Right hindlimb (tissue), 1 donor: ENCODE results near the gene CACNA2D1.

Experiments used
- DNase-seq: peaks from one replicate; pipeline ENCODE4 v3.0.0-alpha.2; 2018

CACNA2D1 gene

DNA sequence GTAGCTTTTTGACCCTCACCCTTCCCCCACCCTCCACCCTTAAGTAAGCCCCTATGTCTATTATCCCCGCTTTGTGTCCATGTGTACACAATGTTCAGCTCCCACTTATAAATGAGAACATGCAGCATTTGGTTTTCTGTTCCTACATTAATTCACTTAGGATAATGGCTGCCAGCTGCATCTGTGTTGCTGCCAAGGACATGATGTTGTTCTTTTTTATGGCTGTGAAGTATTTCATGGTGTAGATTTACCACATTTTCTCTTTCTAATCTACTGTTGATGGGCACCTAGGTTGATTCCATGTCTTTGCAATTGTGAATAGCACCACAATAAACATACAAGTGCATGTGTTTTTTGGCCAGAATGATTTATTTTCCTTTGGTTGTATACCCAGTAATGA lies 232.2 kb downstream of the CACNA2D1 start:
- no peak for DNase-seq

DNA sequence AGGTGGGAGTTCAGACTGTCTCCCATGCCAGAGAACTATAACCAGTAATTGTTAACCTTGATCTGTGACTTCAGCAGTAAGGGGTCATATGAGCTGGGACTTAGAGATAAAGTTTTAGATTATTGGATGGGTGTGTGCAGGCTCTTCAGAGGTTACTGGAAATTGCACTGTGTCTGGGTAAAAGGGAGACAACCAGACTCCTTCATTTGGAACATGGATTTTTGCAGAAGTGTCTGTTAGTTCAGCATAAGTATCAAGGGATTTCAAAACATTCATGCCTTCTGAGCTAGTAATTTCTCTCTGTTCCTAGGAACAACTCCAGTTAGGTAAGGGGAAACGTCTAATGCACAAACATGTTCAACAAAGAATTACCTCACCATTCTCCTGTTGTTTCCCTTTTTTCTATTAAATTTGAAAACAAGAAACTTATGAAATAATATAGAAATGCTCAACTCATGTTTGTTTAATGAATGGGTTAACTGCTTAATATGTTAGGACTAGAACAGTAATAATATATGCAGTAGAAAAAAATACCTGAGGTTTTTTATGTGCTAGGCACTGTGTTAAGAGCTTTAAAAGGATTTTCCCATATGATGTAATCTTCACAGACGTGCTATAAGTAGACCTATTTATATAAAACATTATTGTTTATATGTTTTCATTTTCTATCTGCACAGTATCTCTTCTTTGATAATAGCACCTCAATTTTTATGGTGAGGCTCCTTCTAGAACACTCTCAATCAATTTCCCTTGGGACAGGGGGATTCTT lies 233.0 kb downstream of the CACNA2D1 start:
- no peak for DNase-seq

DNA sequence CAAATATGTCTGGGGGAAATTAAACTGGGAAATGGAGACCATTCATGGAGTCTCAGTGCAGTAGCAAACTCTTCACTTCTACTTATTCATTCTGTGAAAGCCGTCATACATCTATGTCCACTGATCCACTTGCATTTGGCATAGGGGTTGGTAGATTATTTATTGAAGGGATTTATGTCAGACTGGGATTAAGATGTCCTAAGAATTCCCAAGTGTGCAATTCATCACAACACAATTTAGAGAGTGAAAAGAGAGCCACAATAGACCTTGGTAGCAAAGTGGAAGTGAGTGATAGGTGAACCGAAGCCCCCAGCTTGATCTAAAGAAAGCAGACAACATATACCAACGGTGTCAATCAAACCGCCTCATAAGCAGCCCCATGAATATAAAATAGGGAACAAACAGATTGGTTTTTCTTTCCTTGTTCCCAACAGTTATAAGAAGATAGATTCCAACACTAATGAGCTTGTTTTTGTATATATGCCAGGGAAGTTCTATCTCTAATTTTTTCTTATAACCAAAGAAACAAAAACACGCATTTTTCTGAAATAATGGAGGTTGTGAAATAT lies 234.3 kb downstream of the CACNA2D1 start:
- no peak for DNase-seq

DNA sequence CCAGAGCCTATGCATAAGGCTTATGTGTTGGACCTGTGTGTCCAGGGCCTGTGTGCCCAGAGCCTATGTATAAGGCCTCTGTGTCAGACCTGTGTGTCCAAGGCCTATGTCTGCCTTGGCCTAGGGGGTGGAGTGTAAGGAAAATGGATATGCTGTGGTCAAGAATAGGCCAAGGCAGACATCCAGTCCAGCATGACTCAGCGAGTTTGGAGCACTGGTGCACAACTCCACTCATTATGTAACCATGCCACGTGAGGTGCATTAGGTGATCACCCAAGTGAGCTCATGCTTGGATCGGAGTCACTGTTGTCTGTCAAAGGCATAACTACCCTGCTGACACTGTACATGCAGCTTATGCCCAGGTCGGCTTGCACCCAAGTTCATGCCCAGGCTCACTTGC lies 238.9 kb downstream of the CACNA2D1 start:
- no peak for DNase-seq

DNA sequence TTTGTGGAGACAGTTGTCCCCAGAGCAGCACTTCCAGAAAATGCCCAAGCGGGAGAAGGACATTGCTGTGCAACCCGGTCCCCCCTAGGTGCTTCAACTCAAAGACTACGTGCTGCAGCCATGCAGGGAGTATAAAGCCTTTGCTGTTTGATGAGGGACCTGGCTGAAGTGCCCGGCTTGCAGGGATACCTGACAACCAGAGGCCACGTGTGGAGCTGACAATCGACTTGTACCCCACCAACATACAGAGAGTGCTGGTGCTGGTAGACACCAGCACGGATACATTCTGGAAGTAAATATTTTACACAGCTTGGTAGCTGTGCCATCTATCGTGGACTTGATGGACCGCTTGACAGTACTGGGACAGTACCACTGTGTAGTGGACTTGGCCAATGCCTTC lies 240.6 kb downstream of the CACNA2D1 start:
- no peak for DNase-seq

DNA sequence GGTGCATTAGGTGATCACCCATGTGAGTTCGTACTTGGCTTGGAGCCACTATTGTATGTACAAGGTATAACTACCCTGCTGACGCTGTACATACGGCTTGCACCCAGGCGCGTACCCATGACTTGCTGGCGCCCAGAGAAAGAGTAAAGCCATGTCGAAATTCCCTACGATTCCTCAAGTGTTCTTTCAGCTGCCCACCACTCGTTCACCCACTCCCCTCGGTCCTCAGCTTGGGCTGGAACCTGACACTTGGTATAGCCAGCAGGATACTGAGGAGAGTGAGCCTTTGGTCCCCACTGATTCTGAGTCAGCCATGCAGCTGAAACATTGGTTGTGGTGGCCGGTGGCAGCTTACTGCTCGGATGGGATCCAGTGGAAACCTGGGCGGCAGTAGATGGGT lies 241.5 kb downstream of the CACNA2D1 start:
- no peak for DNase-seq

DNA sequence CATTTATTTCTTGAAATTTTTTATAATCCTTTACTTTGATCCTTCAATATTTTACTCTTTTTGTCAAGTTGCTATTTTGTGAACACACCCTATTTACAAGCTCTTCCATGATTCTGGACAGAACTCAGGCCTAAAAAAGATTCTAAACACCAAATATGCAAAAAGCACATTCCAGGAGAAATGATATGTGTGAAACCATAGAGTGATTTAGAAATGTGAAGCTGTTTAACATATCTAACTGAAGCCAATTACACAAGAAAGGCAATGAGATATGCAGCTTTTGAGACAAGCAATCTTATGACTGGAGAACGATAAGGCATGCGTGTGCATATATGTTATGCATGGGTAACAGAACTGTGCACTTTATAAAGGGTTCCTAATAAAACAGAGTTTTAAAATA lies 243.0 kb downstream of the CACNA2D1 start:
- DNase-seq: no peak

DNA sequence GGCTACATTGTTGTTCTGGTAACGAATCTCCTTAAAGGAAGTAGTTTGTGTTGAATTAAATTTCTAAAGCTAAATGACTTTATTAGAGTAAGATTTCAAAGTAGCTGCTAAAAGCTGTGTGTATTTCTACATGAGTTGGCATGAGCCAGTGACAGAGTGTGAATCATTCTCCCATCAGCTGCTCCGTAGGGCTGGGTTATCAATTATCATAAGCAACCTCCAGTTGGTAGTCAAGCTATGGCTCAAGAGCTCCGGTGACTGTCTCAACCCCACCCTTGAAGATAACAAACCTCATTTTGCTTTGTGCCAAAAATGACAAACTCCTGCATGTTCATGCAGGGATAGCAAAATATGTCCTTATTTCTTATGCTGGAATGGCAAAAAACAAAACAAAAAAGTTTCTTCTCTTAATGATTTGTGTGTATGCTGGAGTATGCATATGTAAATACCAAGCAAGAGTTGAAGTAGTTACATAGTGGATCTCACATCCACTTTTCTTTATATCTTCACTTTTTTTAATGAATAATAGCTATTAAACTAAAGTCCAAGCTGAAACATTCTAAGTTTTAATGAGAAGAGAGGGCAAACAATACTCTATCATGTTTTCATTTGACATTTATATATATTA lies 249.4 kb downstream of the CACNA2D1 start:
- no peak for DNase-seq

DNA sequence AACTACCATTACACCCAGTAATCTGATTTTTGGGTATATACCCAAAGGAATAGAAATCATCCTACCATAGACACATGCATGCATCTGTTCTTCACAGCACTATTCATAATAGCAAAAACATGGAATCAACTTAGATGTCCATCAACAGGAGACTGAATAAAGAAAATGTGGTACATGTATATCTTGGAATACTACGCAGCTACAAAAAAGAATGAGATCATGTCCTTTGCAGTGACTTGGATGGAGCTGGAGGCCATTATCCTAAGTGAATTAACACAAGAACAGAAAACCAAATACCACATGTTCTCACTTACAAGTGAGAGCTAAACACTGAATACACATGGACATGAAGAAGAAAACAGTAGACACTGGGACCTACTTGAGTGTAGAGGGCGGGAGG lies 254.9 kb downstream of the CACNA2D1 start:
- no peak for DNase-seq

DNA sequence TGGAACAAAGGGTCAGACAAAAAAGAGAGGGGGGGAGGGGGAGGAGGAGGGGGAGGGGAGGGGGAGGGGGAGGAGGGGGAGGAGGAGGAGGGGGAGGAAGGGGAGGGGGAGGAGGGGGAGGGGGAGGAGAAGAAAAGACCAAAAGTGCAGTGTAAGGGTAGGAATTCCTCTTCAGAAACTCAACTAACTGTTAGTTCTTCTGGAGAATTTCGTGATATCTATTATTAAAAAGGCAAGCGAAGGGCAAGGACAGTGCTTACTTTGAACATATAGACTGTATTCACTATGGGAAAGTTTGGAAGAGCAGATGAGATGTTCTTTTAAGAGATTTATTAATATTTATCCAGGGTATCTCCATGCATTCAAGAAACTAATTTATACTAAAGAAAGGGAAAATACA lies 258.1 kb downstream of the CACNA2D1 start:
- DNase-seq: no peak

DNA sequence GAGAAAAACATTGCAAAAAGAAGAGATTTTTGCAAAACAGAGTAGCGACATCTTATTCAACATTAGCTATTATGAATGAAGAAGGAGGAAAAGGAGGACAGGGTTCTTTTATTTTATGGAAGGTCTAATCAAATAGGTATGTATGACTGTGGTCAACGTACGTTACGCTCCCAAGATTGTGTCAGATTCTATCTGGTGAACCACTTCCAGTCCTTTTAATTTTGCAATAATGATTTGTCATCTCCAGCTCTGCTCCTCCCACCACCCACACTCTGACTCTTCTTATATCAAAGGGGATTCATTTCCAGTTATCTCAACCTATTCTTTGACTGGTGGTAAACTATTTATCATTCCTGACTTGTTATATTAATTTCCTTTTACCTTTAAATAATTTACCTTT lies 259.9 kb downstream of the CACNA2D1 start:
- no peak for DNase-seq

DNA sequence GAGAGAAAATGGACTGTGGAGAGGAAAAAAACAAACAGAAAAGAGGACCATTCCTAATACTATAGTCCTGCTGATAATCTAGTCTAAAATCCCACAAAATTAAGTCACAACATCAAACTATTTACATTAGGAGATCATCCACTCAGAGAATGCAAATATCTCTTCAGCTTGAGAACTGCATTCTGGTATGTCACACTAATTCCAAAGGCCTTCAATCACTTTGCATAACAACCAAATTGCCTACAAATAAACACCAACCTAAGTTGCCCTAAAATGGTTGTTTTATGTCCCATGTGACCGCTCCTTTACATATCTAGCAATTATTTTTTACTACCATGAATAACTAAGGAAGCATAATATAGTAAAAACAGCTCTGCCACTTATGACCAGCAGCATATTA lies 264.3 kb downstream of the CACNA2D1 start:
- DNase-seq: no peak

DNA sequence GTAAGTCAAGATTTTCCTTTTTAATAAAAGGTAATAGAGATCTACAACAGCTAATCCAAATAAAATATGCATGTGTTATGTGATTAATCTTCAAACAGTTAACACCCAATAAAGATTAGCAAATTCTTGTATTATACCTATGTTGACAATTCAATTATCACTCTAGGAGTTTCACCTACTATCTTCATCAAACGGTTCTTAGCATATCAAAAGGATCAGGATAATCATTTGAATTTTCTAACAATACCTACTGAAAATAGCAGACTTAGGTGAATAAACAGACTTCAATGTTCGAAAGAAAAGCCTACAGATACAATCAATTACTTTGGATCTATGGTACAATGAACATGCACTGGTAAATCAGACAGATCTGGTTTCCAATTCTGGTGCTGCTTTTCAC lies 268.3 kb downstream of the CACNA2D1 start:
- no peak for DNase-seq

DNA sequence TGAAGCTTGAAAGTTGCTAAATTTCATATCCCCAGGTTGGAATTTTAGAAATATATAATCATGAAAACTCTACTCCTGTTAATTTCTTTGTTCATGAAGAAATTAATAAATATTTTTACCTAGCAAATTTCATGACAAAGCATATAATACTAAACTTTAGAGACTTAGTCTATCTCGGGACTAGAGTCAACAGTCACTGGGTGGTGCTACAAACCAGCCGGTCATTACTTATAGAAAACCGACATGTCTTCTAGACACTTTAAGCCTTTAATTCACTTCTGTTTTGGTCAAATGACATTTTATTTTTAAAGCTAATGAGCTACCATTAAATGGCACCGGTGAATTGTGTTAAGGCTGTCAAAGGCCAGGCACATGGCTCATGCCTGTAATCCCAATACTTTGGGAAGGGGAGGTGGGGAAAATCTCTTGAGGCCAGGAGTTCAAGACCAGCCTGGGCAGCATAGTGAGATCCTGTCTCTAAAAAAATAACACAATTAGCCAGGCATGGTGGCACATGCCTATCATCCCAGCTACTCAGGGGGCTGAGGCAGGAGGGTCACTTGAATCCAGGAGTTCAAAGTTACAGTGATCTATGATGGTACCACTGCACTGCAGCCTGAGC lies 270.1 kb downstream of the CACNA2D1 start:
- no peak for DNase-seq

DNA sequence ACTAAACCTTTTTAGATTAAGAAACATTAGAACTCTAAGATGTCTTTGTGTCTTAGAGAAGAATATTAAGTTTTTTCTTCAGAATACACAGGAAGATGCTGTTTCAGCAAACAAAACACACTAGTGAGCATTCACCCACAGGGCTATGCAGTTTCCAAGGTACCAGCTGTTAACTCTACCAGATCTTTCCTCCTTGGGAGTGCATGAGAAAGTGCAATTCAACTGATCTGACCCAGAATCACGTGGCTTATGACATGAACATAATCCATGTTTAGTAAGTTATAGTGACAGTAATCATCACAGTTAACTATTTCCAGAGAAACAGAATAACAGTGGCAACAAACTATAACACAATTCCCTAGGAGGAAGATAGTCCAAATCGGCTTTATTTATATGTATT lies 270.7 kb downstream of the CACNA2D1 start:
- DNase-seq: no peak

DNA sequence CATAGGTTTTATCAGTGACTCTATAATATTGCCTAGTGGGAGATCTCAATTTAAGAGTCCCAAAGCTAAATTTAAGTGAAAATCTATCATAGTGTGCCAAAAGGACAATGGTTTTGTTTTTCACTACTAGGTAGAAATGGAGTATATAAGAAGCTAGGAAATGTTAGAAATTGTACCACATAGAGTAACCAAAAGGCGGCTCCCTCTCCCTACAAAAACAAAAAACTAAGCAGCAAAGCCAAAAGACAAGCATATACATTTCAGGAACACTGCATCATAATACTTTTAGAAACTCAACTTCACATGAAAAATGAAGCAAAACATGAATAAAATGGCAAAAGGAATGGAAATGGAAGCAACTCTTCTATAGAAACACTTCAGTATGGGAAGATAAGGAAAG lies 271.6 kb downstream of the CACNA2D1 start:
- DNase-seq: no peak

DNA sequence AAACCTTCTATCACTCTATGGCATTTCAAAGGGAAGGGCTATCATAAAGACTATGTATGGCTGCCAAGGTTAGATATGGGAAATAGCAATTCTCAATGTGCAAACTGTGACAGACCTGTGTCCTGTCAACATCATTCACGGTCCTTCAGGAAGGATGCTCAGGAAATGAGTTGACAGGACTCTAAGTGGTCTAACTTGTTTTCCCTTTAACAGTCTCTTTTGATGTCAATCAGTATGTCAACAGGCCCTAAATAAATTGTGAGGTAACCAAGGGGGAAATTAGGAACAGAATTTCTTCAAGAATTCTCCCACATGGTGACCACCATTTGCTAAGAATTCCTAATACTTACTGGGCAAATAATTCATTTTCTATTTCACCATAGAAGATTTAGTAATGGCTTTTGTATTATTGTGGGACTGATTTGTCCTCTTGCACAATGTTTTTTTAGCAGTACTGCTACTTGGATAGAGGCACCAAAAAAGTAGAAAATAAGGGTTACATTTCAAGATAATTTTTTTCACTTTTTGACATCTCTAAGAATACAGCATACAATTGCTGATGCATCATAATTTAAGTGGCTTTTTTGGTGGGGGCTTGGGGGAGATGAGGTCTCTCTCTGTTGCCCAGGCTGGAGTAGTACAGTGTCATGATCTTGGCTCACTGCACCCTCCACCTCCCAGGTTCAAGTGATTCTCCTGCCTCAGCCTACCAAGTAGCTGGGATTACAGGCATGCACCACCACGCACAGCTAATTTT lies 275.8 kb downstream of the CACNA2D1 start:
- no peak for DNase-seq

DNA sequence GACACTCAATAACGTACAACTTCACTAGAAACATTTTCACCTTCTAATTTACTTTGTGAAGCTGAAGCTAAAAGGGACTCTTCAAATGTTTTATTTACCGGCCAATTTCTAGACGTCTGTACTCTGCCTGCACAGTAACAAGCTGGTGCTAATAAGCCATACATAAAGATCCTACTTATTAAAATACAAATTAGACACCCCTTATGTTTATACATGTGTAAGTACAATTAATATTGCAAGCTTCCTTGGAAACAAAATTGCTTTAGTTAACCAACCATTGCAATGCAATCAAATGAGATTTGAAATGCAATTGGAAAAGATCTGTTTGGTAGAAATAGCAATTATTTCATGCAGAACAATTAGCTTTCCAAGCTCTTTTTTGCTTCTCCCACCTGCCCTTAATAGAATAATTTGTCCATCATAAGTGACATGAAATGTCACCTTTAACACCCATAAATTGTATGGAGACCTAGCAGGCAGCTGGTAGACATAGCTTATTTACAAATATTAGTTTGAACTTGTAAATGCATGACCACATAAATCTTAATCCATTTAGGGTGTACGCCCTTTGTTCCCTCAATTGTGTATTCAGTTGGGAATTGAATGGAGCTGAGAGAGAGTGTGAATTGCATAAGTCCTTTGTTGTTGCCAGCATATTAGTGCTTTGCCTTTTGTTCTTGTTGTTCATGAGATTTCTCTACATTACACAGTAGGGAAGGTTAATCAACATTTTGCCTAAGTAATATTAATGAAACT lies 277.1 kb downstream of the CACNA2D1 start:
- no peak for DNase-seq

DNA sequence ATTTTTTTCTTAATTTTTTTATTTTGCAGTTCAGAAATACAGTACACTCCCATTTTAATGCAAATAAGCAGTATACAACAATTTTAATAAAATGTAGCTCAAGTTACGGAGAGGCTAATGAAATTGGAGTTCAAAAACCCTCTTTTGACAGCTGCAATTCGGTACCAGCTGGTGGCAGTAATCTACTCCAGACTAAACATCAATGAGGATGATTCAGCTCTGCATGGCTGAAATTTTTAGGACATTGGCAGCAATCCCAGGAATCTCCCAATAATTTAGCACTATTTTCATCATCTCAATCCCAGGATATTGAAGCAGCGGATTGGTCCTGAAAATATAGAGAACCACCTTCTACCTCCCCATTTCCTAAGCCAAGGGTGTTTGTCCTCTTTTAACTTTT lies 278.8 kb downstream of the CACNA2D1 start:
- DNase-seq: peak; percentile 28

DNA sequence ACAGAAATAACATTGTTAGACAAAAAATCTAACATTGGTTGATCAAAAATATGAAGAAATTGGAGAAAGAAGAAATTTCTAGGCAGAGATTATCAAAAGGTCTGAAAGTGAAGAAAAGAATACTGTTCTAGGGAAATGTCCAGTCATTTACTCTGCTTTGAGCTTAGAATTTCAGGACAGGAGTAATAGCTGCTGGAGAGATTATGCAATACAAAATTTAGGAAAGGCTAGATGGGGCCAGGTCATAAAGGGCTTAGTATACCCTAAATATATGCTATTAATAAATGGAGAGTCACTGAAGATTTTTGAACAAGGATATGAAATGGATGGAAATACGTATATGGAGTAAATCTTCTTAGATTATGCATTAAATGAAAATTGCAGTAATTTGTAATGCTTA lies 279.2 kb downstream of the CACNA2D1 start:
- DNase-seq: no peak

DNA sequence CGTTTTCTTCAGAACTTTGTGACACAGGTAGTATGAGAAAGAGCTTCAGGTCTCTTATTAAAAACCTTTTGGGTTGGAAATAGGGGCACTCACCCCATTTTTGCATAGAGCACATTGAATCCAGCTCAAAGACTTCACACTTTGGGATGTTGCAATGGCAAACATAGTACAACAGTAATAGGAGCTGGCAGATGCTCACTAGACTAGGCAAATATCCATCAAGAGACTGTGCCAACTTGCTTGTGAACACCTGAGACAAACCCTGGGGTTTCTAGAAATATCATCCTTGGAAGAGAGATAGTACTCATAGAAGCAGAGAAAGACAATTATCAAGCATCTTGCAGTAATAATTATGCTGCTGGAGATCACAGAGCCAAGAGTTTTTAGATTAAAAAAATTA lies 280.0 kb downstream of the CACNA2D1 start:
- no peak for DNase-seq

DNA sequence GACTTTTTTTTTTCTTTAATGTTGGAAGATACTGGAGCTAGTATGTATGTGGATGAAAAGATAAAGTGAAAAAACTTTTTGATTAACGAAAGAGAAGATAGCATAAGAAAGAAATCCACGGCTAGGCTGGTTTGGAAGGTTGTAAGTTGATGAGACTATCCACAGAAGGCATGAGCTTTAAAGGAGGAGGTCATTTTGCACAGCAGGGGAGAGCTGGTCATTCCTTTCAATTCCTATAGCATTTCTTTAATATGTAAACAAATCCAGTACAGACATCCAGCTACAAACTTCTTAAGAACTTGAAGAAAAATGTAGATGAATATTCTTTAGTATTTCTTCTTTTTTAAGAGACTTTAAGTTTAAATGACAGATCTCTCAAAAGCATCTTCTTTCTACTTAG lies 281.3 kb downstream of the CACNA2D1 start:
- no peak for DNase-seq

DNA sequence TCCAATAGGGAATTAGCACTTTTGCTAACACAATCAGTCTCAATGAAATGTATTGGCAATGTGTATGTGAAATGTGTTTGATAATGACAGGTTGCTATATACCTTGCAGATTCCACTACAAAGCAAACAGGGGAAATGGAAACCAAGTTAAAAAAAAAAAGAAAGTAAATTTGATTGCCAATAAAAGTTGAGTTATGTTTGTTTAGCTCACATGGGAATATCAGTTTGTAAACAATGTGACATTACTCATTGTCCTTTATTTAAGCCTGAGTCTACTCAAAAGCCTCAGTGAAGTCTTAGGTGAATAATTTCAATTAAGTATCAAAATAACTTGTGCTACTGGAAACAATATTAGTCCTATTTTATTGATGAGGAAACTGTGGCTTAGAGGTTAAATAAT lies 285.2 kb downstream of the CACNA2D1 start:
- DNase-seq: no peak
